Stomach (tissue), 9 donors: Measurements from ENCODE around the gene RALBP1. TPM values are rescaled to one million over a fixed set of nuclear protein-coding genes. Genes with fewer than 3 reads are reported as not detected.

Source experiments
- DNase-seq, 2 donors: peaks; one replicate each; pipeline versions ENCODE4 v3.0.0 to v3.0.0-alpha.2; 2013 to 2019
- H3K27ac ChIP-seq, 5 donors: fragments of 200-600 bp in 4 of 5; sonication (generic) in 4 of 5; one replicate each; pipeline ENCODE4 v1.5.1; 2013 to 2019; ENCODE audit warnings: mild to moderate bottlenecking in 1 of 5, moderate library complexity in 1 of 5
- H3K27me3 ChIP-seq, 3 donors: fragments of 200-600 bp; sonication (generic); one replicate each; pipeline ENCODE4 v1.5.1; 2017 to 2019; ENCODE audit warnings: mixed run types in 1 of 3
- H3K36me3 ChIP-seq, 4 donors: fragments of 200-600 bp; sonication (generic); 1 replicate in 3 of 4; 2 replicates in 1 of 4; pipeline ENCODE4 v1.5.1; 2016 to 2019
- H3K4me1 ChIP-seq, 4 donors: fragments of 200-600 bp; sonication (generic); one replicate each; pipeline ENCODE4 v1.5.1; 2016 to 2019
- H3K4me3 ChIP-seq, 4 donors: fragments of 200-600 bp; sonication (generic) in 3 of 4; one replicate each; pipeline ENCODE4 v1.5.1; 2016 to 2019; ENCODE audit warnings: mild to moderate bottlenecking in 1 of 4
- H3K9me3 ChIP-seq, 4 donors: fragments of 200-600 bp; sonication (generic); one replicate each; pipeline ENCODE4 v1.5.1; 2016 to 2019
- EP300 ChIP-seq: sonication (generic); formaldehyde crosslinking; IDR thresholded peaks from one replicate; pipeline ENCODE4 v1.6.1; 2017; ENCODE audit warnings: antibody characterized with exemption
- POLR2A ChIP-seq, 4 donors: fragments of 450-650 bp; IDR thresholded peaks; one replicate each; pipeline ENCODE4 v1.6.1; 2016; ENCODE audit warnings: antibody characterized with exemption in 4 of 4, control low read depth in 2 of 4, mild to moderate bottlenecking in 1 of 4, moderate library complexity in 1 of 4
- POLR2AphosphoS5 ChIP-seq, 3 donors: sonication (generic); formaldehyde crosslinking; IDR thresholded peaks; one replicate each; pipeline ENCODE4 v1.6.1; 2016; ENCODE audit warnings: antibody characterized with exemption in 3 of 3
- WGBS, 5 donors: extraction: QIAGEN DNeasy Blood & Tissue Kit in 3 of 5; methylation state at CpG; one replicate each; pipeline versions ENCODE4 v1.1.5 to v1.1.7; 2013 to 2018; 5-methylcytosine and 5-hydroxymethylcytosine counted together
- intact Hi-C: fragments of 100-400 bp; cut with DNase I; formaldehyde crosslinking; loops from one replicate; pipeline ENCODE4 v1.15.1; 2023; ENCODE audit warnings: low total_unique reads
- polyA plus RNA-seq, 3 donors: library from polyadenylated mRNA; stranded (reverse); fragments of 200-250 nt; gene quantifications; one replicate each; pipeline ENCODE4 v1.2.3, GENCODE V29; 2013
- total RNA-seq, 5 donors: library from RNA; depleted of rRNA; stranded (reverse); fragments of >200 nt; gene quantifications; one replicate each; pipeline versions ENCODE4 v1.1.0 to v1.2.3, GENCODE V29; 2014 to 2016
- TF ChIP-seq, protein P1 (sequence below), 7 experiments: fragments of 450-650 bp in 4 of 7; fragments of 200-600 bp in 3 of 7; sonication (generic) in 3 of 7; IDR thresholded peaks; one replicate each; pipeline ENCODE4 v1.5.1; 2016 to 2019; ENCODE audit warnings: antibody characterized with exemption in 7 of 7, control low read depth in 2 of 7, mild to moderate bottlenecking in 1 of 7
- donor health status: healthy with polysubstance abuse.
- donor health status: Bipolar disorder and iron deficiency.
- donor health status: healthy.

The RALBP1 gene
- total and polyA plus RNA-seq, 8 donors = 15.2 to 182 (median 43.6) TPM

DNA sequence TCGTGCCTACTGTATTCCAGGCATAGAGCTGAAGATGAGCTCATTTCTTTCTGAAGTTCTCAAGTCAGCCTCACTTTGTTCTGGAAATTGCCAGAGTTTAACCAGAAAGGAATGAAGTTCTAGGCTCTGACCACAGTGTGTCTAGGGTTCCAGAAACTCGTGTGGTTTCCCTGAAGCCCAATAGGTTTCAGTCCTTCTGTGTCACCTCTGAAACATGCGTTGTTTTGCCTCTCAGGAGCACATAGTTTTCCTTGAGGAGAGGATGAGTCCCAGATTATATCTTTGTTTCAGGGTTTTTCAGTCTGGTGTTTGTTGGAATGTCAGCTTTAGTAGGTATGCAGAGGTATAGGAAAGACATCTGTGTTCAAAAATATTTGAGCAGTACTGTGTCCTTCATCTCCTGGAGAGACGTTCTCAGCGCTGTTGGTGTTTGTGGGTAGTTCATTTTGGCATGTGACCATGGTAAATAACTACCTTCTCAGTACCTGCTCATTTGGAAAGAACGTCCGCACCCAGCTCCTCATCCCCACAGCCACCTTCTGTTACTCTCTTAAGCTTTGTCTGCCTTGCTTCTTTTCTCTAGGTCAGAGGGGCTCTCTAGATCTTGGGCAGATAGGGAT is 56.6 kb downstream of the RALBP1 start:
- Histone ChIP-seq H3K27me3 (no peaks in the 10 kb centered on the region), H3K4me3 (no peak overlapping the region), H3K36me3 (peaks cover 36 to 100% (median 93%) of the 10 kb centered on the region in 4 donors), H3K4me1 (no peaks in the 10 kb centered on the region), H3K9me3 (no peaks in the 10 kb centered on the region), H3K27ac (no peak overlapping the region)
- intact Hi-C loops = no loop called here
- TF ChIP-seq POLR2AphosphoS5 (IDR thresholded peaks at IDR 0.05) (no peak), EP300 (no peak), POLR2A (IDR thresholded peaks at IDR 0.05) (no peak)
- TF ChIP-seq, protein P1, sequence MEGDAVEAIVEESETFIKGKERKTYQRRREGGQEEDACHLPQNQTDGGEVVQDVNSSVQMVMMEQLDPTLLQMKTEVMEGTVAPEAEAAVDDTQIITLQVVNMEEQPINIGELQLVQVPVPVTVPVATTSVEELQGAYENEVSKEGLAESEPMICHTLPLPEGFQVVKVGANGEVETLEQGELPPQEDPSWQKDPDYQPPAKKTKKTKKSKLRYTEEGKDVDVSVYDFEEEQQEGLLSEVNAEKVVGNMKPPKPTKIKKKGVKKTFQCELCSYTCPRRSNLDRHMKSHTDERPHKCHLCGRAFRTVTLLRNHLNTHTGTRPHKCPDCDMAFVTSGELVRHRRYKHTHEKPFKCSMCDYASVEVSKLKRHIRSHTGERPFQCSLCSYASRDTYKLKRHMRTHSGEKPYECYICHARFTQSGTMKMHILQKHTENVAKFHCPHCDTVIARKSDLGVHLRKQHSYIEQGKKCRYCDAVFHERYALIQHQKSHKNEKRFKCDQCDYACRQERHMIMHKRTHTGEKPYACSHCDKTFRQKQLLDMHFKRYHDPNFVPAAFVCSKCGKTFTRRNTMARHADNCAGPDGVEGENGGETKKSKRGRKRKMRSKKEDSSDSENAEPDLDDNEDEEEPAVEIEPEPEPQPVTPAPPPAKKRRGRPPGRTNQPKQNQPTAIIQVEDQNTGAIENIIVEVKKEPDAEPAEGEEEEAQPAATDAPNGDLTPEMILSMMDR (IDR thresholded peaks at IDR 0.05) = no peak
- no peak for DNase-seq
- 80 to 92% (median 84%) methylated on average over 7 of the region's 7 CpGs for WGBS, 5 donors

DNA sequence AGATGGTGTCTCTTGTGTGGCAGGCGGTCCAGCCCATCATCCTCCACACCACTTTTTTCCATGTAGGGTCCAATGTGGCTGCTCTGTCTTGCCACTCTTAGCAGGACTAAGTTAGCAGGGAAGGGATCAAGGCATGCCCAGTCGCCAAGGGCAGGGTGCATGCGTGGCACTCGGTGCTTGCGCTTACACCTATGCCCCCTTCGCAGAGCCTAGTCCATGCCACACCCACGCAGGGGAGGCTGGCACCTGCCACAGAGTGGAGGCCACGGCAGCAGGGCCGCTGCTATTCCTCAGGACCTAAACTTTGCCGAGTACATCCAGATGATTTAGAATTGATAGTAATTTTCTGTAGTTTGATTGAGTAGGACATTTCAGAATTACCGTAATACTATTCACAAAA is 59.5 kb downstream of the RALBP1 start:
- Histone ChIP-seq H3K9me3 (no peaks in the 10 kb centered on the region), H3K27me3 (no peaks in the 10 kb centered on the region), H3K4me1 (no peaks in the 10 kb centered on the region), H3K27ac (no peak overlapping the region), H3K36me3 (peaks cover 36 to 95% (median 93%) of the 10 kb centered on the region in 4 donors), H3K4me3 (no peak overlapping the region)
- 91 to 95% (median 92%) methylated on average over 11 of the region's 11 CpGs for WGBS, 5 donors
- TF ChIP-seq, protein P1 (IDR thresholded peaks at IDR 0.05) = no peak
- no peak for TF ChIP-seq EP300
- no peak for TF ChIP-seq POLR2AphosphoS5 (IDR thresholded peaks at IDR 0.05)
- TF ChIP-seq POLR2A (IDR thresholded peaks at IDR 0.05) = no peak
- intact Hi-C loops = no loop called here
- no peak for DNase-seq

DNA sequence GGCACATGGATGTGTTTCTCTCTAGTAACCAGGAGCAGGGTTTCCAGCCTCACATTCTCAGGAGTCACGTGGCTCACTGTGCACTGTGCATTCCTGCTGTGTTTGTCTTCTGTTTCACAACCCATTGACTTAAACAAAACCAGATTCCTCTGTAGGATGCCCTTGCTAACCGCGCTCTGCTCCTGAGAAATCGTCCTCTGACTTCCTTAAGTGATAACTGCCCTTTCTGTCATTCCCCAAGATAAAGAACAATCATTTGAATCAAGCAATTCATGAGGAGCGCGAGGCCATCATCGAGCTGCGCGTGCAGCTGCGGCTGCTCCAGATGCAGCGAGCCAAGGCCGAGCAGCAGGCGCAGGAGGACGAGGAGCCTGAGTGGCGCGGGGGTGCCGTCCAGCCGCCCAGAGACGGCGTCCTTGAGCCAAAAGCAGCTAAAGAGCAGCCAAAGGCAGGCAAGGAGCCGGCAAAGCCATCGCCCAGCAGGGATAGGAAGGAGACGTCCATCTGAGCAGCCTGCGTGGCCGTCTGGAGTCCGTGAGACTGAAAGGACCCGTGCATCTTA is 60.2 kb downstream of the RALBP1 start:
- Histone ChIP-seq H3K9me3 (no peaks in the 10 kb centered on the region), H3K27me3 (no peaks in the 10 kb centered on the region), H3K4me1 (no peaks in the 10 kb centered on the region), H3K27ac (peak overlapping the region in 2 of 5 donors; percentile 46 to 56), H3K4me3 (no peak overlapping the region), H3K36me3 (peaks cover 35 to 95% (median 93%) of the 10 kb centered on the region in 4 donors)
- WGBS, 5 donors = 73 to 88% (median 87%) methylated on average over 27 of the region's 27 CpGs
- no peak for TF ChIP-seq POLR2A (IDR thresholded peaks at IDR 0.05)
- TF ChIP-seq, protein P1 (IDR thresholded peaks at IDR 0.05) = no peak
- TF ChIP-seq POLR2AphosphoS5 (IDR thresholded peaks at IDR 0.05) = no peak
- no peak for TF ChIP-seq EP300
- DNase-seq = peak in 1 of 2 donors; percentile 56
- intact Hi-C loops = no loop called here

DNA sequence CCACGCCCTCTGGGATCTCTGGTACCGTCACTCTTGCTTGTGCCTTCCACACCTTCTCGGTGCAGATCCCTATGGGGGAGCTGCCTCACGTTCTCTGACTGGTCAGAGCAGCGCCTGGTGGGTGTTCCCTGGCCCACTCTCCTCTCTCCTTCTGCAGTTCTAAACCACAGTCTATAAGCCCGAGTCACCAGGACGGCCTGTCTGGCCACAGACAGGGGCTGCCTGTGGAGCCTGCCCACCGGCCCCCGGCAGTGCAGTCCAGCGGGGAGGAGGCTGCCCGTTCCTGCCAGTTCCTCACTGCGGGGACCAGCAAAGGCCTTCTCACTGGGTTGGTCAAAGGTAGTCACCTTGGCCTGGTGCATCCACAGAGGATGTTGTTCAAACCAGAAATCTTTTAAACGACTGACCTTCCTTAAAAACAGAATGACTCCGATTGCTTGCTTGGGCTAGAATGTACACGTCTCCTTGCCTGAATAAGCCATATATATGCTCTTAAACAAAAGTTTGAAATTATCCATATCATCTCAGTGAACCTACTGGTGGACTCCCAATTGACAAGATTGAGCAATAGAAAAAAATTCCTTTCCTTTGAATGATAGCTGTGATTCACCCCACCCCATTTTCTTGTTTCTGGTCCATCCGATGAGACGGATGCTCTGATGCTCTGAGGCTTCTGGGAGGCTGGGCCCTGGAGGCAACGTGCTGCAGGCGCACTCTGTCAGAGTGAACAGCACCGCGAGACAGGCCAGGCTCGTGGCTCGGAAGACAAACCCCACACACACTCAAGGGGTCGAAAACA is 61.2 kb downstream of the RALBP1 start:
- TF ChIP-seq POLR2AphosphoS5 (IDR thresholded peaks at IDR 0.05) = no peak
- TF ChIP-seq POLR2A (IDR thresholded peaks at IDR 0.05) = no peak
- TF ChIP-seq, protein P1 (IDR thresholded peaks at IDR 0.05) = no peak
- TF ChIP-seq EP300 = no peak
- Histone ChIP-seq H3K27ac (no peak overlapping the region), H3K27me3 (no peaks in the 10 kb centered on the region), H3K4me3 (no peak overlapping the region), H3K9me3 (no peaks in the 10 kb centered on the region), H3K4me1 (no peaks in the 10 kb centered on the region), H3K36me3 (peaks cover 30 to 88% (median 84%) of the 10 kb centered on the region in 4 donors)
- 93 to 97% (median 96%) methylated on average over 17 to 24 of the region's 24 CpGs for WGBS, 5 donors
- no peak for DNase-seq
- intact Hi-C loops = no loop called here
